Adrenal gland (tissue), 12 donors: ENCODE data around the gene NUP210L. TPM values are rescaled to one million over a fixed set of nuclear protein-coding genes. Genes with fewer than 3 reads are reported as not detected.
"Not testable (repeated sequence)": the region's sequence is repeated elsewhere in the genome, so short reads cannot be mapped to it uniquely, and the experiment has no call there.

ENCODE experiments used
- DNase-seq, 7 donors: peaks; one replicate each; pipeline ENCODE4 v3.0.0-alpha.2; 2019 to 2020
- H3K27ac ChIP-seq, 5 donors: fragments of 200-600 bp; sonication (generic) in 4 of 5; 1 replicate in 3 of 5; 2 replicates in 2 of 5; pipeline versions ENCODE4 v1.5.1 to v1.8.0; 2016 to 2020; ENCODE audit warnings: mild to moderate bottlenecking in 1 of 5
- H3K27me3 ChIP-seq: fragments of 200-600 bp; 2 replicates; pipeline ENCODE4 v1.8.0; 2021
- H3K36me3 ChIP-seq, 2 donors: fragments of 200-600 bp; replicated peaks in 1 of 2; 1 replicate in 1 of 2; 2 replicates in 1 of 2; pipeline versions ENCODE4 v1.5.1 to v1.8.0; 2018 to 2022
- H3K4me1 ChIP-seq, 2 donors: fragments of 200-600 bp; replicated peaks in 1 of 2; 1 replicate in 1 of 2; 2 replicates in 1 of 2; pipeline versions ENCODE4 v1.5.1 to v1.8.0; 2018 to 2021
- H3K4me3 ChIP-seq, 4 donors: fragments of 200-600 bp; sonication (generic) in 3 of 4; one replicate each; pipeline ENCODE4 v1.5.1; 2016 to 2018
- H3K9me3 ChIP-seq, 3 donors: fragments of 200-600 bp; sonication (generic) in 1 of 3; replicated peaks in 1 of 3; 1 replicate in 2 of 3; 2 replicates in 1 of 3; pipeline versions ENCODE4 v1.5.1 to v1.8.0; 2016 to 2021
- CTCF ChIP-seq, 6 experiments: fragments of 450-650 bp in 4 of 6; fragments of 200-600 bp in 2 of 6; sonication (generic) in 1 of 6; IDR thresholded peaks; 1 replicate in 5 of 6; 2 replicates in 1 of 6; pipeline versions ENCODE4 v1.5.1 to v1.8.0; 2016 to 2021; ENCODE audit warnings: antibody characterized with exemption in 6 of 6, mild to moderate bottlenecking in 2 of 6, moderate library complexity in 1 of 6
- POLR2A ChIP-seq, 2 donors: fragments of 450-650 bp; IDR thresholded peaks; one replicate each; pipeline ENCODE4 v1.6.1; 2017; ENCODE audit warnings: antibody characterized with exemption in 2 of 2, mild to moderate bottlenecking in 2 of 2, moderate library complexity in 1 of 2
- WGBS, 4 donors: extraction: QIAGEN DNeasy Blood & Tissue Kit in 2 of 4; methylation state at CpG; one replicate each; pipeline versions ENCODE4 v1.1.5 to v1.1.7; 2013 to 2017; 5-methylcytosine and 5-hydroxymethylcytosine counted together
- intact Hi-C, 2 donors: fragments of 100-400 bp; cut with DNase I; formaldehyde crosslinking; loops; one replicate each; pipeline versions ENCODE4 v1.14.1 to v1.15.0; 2022 to 2023
- polyA plus RNA-seq, 3 donors: library from polyadenylated mRNA; stranded (reverse); fragments of 200-250 nt in 2 of 3; fragments of 350-450 nt in 1 of 3; fragmentation: Illumina TruSeq in 1 of 3; extraction: RNeasy Lipid Tissue Mini Kit (QIAGEN cat#74804) in 1 of 3; gene quantifications; one replicate each; pipeline ENCODE4 v1.2.3, GENCODE V29; 2013 to 2014
- total RNA-seq, 9 donors: library from RNA; depleted of rRNA in 4 of 9; stranded (reverse); fragments of >200 nt in 4 of 9; fragments of 120-200 nt in 1 of 9; fragmentation: NEBNext Ultra II Directional in 1 of 9; extraction: Animal tissue kit (Norgen Biotek cat#: 25700) in 1 of 9; gene quantifications; one replicate each; pipeline versions ENCODE4 v1.1.0 to v1.2.4, GENCODE V29; 2013 to 2023
- donor health status: healthy with polysubstance abuse.
- donor health status: Bipolar disorder and iron deficiency.
- donor health status: DM: yes; HTN: yes; CAD: no.
- donor health status: DM: no; HTN: no; CAD: no.
- donor health status: DM: no; HTN: no; CAD: no.
- donor health status: DM: yes; HTN: yes; CAD: no.

Gene NUP210L
- total and polyA plus RNA-seq, 12 donors: 0.03 to 0.07 (median 0.06) TPM; not detected in 7

DNA sequence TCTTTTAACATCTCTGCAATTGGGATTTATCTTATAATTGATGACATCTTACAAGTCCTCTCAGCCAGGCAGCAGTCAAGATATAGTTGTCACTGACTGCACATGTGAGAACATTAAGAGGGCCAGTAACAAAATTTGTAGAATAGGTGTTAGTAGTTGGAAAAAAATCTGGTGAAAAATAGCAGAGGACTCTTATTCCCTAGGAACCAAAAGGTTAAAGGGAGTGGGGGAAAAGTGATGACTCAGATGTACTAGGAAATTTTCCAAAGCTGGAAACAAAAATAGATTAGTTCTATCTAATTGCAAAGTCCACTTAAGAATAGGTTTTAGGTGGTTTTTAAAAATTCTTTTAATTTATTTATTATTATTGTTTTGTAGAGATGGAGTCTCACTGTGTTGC lies 3.6 kb downstream of the NUP210L start:
- Histone ChIP-seq H3K36me3 (peaks cover 0 to 6% of the 10 kb centered on the region in 2 donors), H3K4me1 (peaks cover 5 to 12% of the 10 kb centered on the region in 2 donors), H3K27me3 (no peaks in the 10 kb centered on the region), H3K4me3 (no peak overlapping the region), H3K9me3 (no peaks in the 10 kb centered on the region), H3K27ac (no peak overlapping the region)
- no peak for DNase-seq
- intact Hi-C loops: no loop called here
- TF ChIP-seq POLR2A (IDR thresholded peaks at IDR 0.05): no peak
- TF ChIP-seq CTCF (IDR thresholded peaks at IDR 0.05): no peak

DNA sequence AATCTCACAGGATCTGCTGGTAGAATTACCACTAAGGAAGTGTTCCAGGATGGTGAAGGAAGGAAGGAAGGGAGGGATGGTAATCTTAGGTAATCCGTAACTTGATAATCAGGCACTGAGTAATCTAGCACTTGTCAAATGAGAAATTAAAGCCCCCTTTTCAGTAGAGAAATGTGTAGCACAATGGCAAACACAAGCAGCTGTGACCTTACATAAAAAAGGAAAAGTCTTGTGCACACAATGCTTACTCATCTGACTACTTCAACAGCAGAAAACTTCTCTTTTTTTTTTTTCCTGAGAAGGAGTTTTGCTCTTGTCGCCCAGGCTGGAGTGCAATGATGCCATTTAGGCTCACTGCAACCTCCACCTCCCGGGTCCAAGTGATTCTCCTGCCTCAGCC lies 6.1 kb downstream of the NUP210L start:
- 28 to 69% (median 41%) methylated on average over 3 of the region's 3 CpGs for WGBS, 4 donors
- H3K4me1 ChIP-seq: peaks cover 5 to 12% of the 10 kb centered on the region in 2 donors
- H3K4me3 ChIP-seq: no peak overlapping the region
- no peaks in the 10 kb centered on the region for H3K27me3 ChIP-seq
- no peak for DNase-seq
- no peak overlapping the region for H3K27ac ChIP-seq
- H3K36me3 ChIP-seq: no peaks in the 10 kb centered on the region
- H3K9me3 ChIP-seq: no peaks in the 10 kb centered on the region
- intact Hi-C loops: loop anchor here in 1 of 2 donors (10.0 kb wide), 1 partner anchor 134 kb away; no protein-coding TSS in a partner anchor
- no peak for TF ChIP-seq CTCF (IDR thresholded peaks at IDR 0.05)
- TF ChIP-seq POLR2A (IDR thresholded peaks at IDR 0.05): no peak

DNA sequence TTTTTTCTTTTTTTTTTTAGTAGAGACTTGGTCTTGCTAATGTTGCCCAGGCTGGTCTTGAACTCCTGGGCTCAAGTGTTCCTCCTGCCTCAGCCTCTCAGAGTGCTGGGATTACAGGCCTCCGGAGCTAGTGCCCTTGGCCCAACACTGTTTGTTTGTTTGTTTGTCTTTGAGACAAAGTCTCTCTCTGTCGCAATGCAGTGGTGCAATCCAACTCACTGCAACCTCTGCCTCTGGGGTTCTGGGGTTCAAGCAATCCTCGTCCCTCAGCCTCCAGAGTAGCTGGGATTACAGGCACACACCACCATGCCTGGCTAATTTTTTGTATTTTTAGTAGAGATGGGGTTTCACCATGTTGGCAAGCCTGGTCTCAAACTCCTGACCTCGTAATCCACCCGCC lies 7.4 kb downstream of the NUP210L start:
- not testable (repeated sequence) for H3K36me3 ChIP-seq, DNase-seq, H3K27ac ChIP-seq, H3K4me3 ChIP-seq, H3K9me3 ChIP-seq, H3K27me3 ChIP-seq
- 79 to 88% (median 87%) methylated on average over 4 to 5 of the region's 5 CpGs for WGBS, 4 donors
- H3K4me1 ChIP-seq: peaks cover 5 to 12% of the 10 kb centered on the region in 2 donors
- intact Hi-C loops: loop anchor here in 1 of 2 donors (10.0 kb wide), 1 partner anchor 133 kb away; no protein-coding TSS in a partner anchor

DNA sequence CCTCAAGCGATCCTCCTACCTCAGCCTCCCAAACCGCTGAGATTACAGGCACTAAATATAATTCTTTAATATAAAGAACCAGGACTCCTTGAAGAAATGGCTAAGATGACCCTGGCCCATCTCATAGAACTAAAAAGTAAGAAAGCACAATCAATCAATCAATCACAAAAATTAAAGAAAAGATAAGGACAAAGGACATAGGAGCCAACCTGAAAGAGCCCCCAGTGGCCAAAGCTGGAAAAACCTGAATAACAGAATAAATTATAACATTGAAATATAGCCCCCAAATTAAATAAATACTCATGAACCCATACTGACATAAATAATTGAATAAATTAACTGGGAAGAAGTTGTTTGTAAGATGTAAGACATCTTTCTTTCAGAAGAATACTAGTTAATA lies 8.9 kb downstream of the NUP210L start:
- H3K4me3 ChIP-seq: no peak overlapping the region
- intact Hi-C loops: loop anchor here in 1 of 2 donors (10.0 kb wide), 1 partner anchor 131 kb away; no protein-coding TSS in a partner anchor
- no peaks in the 10 kb centered on the region for H3K36me3 ChIP-seq
- H3K27ac ChIP-seq: no peak overlapping the region
- 96 to 100% (median 99%) methylated on average over 2 of the region's 2 CpGs for WGBS, 4 donors
- H3K27me3 ChIP-seq: no peaks in the 10 kb centered on the region
- no peaks in the 10 kb centered on the region for H3K9me3 ChIP-seq
- DNase-seq: no peak
- TF ChIP-seq CTCF (IDR thresholded peaks at IDR 0.05) (peak; percentile 15 to 41 (median 28)), POLR2A (IDR thresholded peaks at IDR 0.05) (no peak)
- peaks cover 0 to 3% of the 10 kb centered on the region in 2 donors for H3K4me1 ChIP-seq

DNA sequence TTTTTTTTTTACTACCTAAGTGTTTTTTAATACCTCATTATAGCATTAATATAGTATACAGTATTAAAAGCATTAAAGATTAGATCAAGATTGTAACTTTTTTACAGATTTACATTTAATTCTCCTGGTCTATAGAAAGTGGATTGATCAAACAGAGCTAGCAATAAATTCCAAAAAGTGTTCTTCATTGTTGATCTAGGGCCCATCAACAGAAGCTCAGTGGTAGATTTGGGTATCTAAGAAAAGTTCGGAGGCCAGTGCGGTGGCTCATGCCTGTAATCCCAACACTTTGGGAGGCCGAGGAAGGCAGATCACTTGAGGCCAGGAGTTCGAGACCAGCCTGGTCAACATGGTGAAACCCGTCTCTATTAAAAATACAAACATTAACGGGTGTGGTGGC lies 12.5 kb downstream of the NUP210L start:
- Histone ChIP-seq H3K36me3 (no peaks in the 10 kb centered on the region), H3K9me3 (no peaks in the 10 kb centered on the region), H3K27ac (no peak overlapping the region), H3K4me3 (no peak overlapping the region), H3K27me3 (no peaks in the 10 kb centered on the region), H3K4me1 (no peaks in the 10 kb centered on the region)
- WGBS, 4 donors: 79 to 97% (median 89%) methylated on average over 6 of the region's 6 CpGs
- no peak for DNase-seq
- intact Hi-C loops: loop anchor here in 1 of 2 donors (10.0 kb wide), 1 partner anchor 128 kb away; no protein-coding TSS in a partner anchor
- TF ChIP-seq POLR2A (IDR thresholded peaks at IDR 0.05) (no peak), CTCF (IDR thresholded peaks at IDR 0.05) (no peak)
